ENCODE measurements around the gene COL25A1.
"Not testable (repeated sequence)": the region's sequence is repeated elsewhere in the genome, so short reads cannot be mapped to it uniquely, and the experiment has no call there.

Gene COL25A1

GRCh38 chr4:108890484-108890881, 412.0 kb downstream of the COL25A1 start:
- no peak for DNase-seq

- no peak for DNase-seq
These were observed 412.6 kb downstream of the COL25A1 start for GRCh38 chr4:108889696-108890483.

DNA sequence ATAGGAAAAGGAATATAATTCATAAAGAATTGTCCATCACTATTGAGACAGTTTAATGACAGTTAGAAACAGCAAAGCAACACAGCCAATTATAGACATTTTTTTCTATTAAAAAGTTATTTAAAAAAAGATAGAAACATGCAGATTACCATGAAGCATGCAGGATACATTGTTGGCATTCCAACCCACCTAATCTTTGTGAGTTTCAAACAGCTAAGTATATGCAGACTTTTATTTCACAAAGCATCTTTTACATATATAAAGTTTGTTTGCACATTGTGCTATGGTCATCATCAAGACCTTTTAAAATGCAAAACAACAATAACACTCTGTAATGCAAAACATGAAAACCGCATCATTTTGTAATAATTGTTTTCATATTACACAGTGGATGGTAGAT, 413.7 kb downstream of the COL25A1 start:
- DNase-seq: no peak

DNA sequence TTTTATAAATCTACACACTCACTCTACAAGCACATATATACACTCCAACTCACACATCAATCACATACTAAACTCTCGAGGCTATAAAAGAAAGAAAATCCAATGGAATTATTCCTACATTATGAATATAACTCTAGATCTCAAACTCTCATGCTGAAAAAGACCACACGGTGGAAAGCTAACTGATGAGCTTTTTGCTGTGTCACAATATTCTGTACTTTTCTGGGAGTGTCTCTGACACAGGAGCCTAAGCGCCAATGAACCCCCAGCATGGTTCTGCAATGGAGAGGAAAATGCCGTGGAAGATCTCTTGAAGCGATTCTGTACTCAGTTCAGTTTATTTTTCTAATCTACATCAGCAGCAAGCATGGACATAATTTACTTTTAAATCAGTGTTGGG, 415.4 kb downstream of the COL25A1 start:
- no peak for DNase-seq

DNA sequence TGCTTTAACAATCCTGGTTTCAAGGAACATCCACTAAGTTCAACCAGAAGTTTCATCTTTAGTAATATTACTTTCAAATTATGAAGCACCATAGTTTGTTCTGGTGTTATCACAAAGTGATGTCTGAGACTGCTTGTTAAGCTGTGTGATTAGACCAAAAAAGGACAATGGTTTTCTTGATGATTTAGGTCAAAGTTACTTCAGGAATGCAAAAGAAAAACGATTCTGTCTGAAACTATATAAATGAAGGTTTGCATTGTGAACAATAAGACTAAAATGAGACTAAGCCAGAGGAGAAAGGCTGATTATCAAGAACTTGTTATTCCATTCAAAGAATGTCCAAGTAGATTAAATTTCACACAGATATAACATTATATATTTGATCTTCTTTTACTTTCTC, 417.2 kb downstream of the COL25A1 start:
- DNase-seq: no peak

- no peak for DNase-seq
These were observed 417.9 kb downstream of the COL25A1 start for GRCh38 chr4:108884596-108884995.

DNA sequence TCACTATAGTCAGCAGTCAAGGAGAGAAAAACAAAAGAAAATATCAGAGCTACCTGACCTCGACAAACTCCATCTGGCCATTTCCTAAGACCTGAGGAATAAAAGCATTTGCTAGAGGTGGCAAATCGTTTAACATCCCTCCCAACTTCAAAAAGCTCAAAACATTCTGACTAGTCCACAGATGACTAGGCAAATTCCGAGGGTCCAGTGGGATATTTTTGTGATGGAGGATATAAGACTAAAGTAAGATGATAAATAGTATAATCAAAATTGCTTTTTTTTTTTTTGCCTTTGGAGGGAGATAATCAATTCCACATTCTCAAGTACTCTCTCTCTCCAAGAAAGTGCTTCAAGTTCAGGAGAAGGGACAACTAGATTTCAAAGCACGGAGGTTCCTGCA, 420.5 kb downstream of the COL25A1 start:
- DNase-seq: no peak

DNA sequence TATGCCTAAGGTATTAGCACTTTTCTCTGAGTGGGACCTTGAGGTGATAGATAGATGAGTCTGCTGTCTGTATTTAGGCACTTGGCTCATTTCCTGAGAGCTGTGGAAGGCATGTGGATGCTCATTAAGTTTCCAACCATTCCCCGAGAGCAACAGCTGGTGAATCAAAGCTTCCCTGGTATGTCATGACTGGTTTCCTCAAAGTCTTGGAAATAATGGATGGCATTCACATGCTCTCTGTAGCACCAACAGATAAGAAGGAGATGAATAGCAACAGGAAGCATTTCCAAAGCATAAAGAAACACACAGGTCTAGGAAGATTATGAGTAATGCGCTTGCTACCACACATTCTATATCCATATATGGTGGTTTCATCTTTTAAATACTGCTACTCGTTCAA, 421.3 kb downstream of the COL25A1 start:
- DNase-seq: no peak

DNA sequence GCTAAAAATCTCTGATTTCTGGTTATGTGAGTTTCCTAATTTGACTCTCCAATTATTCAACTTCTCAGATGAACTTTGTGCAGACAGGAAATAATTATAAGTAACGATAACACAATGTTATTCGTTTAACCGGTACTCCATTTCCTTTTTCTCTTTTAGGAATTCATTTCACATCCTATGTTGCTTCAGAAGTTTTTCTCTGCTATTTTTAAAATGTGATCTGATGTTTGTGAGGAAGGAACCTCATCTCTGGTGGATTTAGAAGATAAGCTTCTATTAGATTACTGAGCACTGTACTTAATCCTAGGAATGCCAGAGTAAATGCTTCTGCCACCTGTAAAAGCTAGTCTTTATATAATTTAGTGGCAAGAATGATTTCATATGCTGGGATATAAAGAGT, 423.7 kb downstream of the COL25A1 start:
- DNase-seq: no peak

- DNase-seq: no peak
These were observed 424.6 kb downstream of the COL25A1 start for GRCh38 chr4:108877821-108878220.

- DNase-seq: no peak
These were observed 427.7 kb downstream of the COL25A1 start for GRCh38 chr4:108874806-108875205.

GRCh38 chr4:108869970-108870369, 432.5 kb downstream of the COL25A1 start:
- not testable (repeated sequence) for DNase-seq

DNA sequence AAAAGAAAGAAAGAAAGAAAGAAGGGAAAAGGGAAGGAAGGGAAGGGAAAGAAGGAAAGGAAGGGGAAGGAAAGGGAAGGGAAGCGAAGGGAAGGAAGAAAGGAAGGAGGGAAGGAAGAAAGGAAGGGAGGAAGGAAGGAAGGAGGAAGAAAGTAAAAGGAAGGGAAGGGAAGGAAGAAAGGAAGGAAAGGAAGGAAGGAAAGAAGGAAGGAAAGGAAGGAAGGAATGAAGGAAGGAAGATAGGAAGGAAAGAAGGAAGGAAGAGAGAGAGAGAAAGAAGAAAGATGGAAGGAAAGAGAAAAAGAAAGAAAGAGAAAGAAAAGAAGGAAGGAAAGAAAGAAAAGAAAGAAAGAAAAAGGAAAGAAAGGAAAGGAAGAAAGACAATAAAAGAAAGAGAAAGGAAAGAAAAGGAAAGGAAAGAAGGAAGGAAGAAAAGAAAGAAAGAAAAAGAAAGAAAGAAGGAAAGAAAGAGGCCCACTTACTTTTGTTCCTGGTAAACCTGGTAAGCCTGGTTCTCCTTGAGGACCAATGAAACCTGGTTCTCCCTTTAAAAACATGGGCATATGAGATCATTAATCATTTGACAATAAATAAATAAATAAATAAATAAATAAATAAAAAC, 433.7 kb downstream of the COL25A1 start:
- DNase-seq: no peak

GRCh38 chr4:108867476-108867875, 435.0 kb downstream of the COL25A1 start:
- no peak for DNase-seq

- peak; percentile 3 for DNase-seq
These were observed 441.1 kb downstream of the COL25A1 start for GRCh38 chr4:108861334-108861733.

DNA sequence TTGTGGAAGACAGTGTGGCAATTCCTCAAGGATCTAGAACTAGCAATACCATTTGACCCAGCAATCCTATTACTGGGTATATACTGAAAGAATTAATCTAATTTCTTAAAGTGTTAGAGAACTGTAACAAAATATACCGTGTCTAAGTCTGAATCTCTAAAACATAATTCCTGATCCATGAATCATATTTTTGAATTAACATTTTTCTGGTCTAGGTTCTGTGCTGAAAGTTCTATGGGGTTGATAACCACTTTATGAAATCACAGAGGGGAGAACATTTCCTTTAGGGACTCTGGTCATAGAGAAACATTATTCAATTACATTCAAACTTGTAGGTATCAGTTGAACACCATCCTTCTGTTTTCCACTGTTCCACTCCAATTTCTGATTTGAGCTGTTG, 447.7 kb downstream of the COL25A1 start:
- no peak for DNase-seq

DNA sequence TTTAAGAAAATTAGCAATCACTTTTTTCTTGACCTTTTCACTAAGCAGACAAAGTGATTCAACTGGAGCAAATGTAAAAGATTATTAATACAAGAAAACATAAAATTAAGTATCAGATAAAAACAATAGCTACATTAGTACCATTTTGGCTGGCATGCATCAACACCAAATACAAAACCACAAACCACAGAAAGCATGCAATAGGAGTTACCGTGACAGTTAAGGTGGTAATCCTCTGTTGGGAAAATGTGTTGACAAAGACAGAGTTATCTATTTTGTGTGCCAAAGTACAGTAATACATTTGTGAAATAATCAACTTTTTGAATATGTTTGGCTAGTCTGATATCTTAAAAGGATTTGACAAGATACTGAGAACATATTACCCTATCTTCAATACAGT, 449.8 kb downstream of the COL25A1 start:
- DNase-seq: peak; percentile 10

- DNase-seq: no peak
These were observed 451.1 kb downstream of the COL25A1 start for GRCh38 chr4:108851366-108851765.

DNA sequence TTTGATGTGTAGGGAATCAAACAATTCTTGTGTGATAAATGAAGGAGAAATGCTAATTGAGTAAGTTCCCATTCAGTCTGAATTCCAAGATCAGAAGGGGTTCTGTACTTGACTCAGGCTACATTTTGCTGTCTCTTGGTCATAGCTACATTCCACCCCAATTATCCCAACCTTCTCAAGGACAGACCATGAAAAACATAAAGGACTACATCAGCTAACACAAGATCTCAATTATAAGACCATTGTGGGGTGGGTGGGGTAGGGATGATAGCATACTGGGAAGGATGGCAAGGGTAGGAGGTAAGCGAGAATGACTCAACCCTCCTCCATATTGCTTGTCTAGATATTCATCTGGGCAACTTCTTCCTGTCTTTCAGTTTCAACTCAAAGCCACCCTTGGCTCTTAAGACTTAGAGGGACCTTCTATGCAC, 452.2 kb downstream of the COL25A1 start:
- DNase-seq: no peak

- DNase-seq: peak; percentile 68
These were observed 452.8 kb downstream of the COL25A1 start for GRCh38 chr4:108849611-108850168.

DNA sequence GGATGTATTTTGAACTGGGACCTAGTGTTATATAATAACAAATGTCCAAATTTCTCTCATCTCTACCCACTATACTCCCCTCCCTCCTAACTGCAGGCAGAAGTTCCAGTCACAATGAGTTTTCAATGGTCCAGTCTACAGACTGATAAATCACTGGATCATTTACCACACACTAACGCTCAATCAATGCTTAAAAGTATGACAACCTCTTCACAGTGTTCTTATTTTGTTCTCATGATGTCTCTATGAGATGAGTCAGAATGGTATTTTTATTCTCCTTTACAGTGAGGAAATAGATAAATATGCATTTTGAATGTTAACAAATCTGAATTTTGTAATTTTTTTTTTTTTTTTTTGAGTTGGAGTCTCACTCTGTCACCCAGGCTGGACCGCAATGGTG, 455.9 kb downstream of the COL25A1 start:
- no peak for DNase-seq

GRCh38 chr4:108840426-108840975, 462.0 kb downstream of the COL25A1 start:
- no peak for DNase-seq

DNA sequence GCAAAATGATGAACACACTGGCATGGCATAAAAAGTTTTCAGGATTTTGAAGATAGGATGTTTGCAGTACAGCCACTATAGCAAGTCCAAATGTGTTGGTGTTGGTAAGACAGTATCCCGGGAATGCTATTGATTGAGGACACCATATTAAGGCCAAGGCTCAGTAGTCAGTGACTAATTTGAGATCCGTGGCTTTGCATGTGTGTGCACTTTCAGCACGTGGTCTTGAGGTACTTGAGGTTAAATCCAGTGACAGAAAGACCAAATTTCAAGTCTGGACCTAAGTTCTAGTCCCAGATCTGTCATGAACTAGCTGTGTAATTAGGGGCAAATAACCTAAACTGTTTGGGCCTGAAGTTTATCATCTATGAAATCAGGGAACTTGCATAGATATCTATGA, 463.1 kb downstream of the COL25A1 start:
- no peak for DNase-seq

DNA sequence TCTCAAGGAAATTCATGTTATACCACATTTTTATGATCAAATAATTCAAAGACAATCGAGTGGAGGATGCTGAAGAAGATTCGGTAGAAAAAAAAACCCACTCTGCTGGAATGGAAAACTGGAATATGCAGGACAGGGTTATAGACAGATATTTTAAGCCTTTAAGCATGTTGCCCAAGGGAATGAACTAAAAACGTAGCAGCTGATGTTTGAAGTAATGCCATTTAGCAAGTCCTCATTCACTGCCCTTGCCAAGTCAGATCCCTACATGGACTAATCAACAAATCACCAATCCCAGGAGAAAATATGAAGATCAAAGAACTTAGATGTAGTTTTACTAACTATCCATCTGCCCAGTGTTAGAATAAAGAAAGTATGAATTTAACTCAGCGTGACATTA, 464.0 kb downstream of the COL25A1 start:
- no peak for DNase-seq

Data from RPMI8226 (cell line).